RCC 7860 (cell line): Measurements from ENCODE around the gene PGAP6.
"Not testable (repeated sequence)": the region's sequence is repeated elsewhere in the genome, so short reads cannot be mapped to it uniquely, and the experiment has no call there.

Experiments
- DNase-seq: peaks from one replicate; pipeline ENCODE4 v3.0.0-alpha.2; 2015; ENCODE audit warnings: low spot score
- FAIRE-seq: peaks from 2 replicates; lab custom pipeline; 2012; peaks lifted over from hg19 to GRCh38; lab: Jason Lieb, UNC

Gene PGAP6

DNA sequence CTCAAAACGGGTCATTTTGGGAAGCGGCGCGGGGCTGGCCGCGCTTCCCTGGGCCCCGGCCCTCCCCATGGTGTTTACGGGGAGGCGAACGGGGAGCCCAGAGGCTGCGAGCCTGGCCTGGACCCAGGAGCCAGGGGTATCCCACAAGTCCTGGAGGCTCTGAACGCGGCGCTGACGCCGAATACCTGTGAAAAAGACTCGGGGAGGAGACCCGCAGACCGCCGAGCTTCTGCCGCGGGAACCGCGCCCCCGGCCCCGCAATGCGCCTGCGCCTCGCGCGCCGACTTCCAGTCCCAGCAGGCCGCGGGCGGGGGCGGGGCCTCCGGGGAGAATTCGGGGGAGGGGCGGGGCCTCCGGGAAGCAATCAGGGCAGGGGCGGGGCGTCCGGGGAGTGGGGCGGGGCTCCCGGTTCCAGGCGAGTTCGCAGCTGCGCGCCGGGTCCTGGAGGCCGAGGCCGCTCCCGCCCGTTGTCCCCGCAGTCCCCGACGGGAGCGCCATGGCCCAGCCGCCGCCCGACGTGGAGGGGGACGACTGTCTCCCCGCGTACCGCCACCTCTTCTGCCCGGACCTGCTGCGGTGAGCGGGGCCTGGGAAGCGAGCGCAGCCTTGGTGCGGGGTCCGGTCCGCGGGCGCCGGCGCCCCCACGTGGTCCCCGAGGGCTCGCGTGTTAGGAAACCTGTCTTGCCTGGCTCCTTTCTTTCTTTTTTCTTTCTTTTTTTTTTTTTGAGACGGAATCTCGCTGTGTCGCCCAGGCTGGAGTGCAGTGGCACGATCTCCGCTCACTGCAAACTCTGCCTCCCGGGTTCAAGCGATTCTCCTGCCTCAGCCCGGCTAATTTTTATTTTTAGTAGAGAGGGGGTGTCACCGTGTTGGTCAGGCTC, 19.9 kb upstream of the PGAP6 start, which contains the start of gene DECR2:
Gene DECR2, plus strand, starts transcription at position 418 of the 881 bp plus-strand sequence. Its CDS starts 79 bp downstream, at position 497.
- peak; percentile 63 for DNase-seq
- FAIRE-seq = no peak

DNA sequence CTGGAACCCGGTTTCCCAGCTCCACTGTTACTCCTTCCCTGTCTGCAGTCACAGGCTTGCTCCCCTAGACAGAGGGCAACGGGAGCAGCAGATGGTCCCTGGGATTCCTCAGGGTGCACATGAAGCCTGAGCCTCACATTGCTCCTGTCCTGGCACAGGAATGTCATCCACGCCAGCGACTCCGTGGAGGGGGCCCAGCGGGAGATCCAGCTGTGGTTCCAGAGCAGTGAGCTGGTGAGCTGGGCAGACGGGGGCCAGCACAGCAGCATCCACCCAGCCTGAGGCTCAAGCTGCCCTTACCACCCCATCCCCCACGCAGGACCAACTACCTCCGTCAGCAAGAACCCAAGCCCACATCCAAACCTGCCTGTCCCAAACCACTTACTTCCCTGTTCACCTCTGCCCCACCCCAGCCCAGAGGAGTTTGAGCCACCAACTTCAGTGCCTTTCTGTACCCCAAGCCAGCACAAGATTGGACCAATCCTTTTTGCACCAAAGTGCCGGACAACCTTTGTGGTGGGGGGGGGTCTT, 18.3 kb upstream of the PGAP6 start:
- DNase-seq (no peak), FAIRE-seq (no peak)

DNA sequence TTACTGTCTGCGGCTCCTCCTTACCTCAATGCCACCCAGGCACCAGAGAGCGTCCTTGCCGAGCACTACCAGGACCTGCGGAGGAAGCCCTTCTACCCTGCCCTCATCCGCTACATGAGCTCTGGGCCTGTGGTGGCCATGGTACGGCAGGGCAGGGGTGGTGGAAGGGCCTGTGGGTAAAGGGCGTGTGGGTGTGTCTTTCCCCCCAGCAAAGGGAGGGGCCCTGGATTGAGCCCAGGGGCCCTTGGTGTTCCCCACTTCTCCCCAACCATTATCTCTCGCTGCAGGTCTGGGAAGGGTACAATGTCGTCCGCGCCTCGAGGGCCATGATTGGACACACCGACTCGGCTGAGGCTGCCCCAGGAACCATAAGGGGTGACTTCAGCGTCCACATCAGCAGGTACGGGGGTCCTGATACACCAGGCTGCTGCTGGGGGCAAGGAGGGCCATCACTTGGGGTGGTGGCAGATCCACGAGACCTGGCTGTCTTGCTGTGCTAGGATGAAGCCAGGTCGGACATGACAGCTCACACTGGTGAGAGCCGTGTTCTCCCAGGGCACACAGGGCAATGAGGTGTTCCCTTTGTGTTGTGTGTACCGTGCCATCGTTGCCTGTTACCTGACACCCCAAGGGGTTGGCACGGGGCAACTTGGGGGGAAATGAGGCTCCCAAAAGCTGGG, 17.7 kb upstream of the PGAP6 start:
- FAIRE-seq (no peak), DNase-seq (no peak)

DNA sequence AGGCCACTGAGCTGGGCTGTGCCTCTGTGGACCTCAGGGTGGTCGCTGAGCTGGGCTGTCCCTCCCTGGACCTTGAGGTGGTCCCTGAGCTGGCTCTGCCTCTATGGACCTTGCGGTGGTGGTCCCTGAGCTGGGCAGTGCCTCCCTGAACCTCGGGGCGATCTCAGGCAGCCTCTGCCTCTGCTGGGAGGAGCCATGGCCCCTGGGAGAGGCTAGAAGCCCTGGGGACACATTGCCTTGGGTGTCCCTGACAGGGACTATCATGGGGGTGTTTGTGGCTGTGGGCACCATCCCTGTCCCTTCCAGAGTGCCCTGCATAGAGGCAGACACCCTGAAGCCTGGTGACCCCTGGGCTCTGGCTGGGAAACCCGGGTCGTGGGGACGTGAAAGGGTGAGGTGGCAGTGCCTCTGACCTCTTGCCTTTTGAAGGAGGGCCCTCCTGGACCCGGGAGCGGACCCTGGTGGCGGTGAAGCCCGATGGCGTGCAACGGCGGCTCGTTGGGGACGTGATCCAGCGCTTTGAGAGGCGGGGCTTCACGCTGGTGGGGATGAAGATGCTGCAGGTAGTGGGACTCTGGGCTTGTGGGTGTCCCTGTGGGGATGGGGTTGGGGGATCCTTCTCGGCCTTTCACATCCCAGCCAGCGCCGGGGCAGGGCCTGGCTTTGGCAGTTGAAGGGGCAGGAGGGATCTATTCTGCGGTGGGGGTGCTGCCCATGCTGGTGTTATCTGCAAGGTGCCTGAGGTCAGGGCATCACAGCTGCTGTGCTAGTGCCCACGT, 17.0 kb upstream of the PGAP6 start:
- no peak for DNase-seq
- no peak for FAIRE-seq

DNA sequence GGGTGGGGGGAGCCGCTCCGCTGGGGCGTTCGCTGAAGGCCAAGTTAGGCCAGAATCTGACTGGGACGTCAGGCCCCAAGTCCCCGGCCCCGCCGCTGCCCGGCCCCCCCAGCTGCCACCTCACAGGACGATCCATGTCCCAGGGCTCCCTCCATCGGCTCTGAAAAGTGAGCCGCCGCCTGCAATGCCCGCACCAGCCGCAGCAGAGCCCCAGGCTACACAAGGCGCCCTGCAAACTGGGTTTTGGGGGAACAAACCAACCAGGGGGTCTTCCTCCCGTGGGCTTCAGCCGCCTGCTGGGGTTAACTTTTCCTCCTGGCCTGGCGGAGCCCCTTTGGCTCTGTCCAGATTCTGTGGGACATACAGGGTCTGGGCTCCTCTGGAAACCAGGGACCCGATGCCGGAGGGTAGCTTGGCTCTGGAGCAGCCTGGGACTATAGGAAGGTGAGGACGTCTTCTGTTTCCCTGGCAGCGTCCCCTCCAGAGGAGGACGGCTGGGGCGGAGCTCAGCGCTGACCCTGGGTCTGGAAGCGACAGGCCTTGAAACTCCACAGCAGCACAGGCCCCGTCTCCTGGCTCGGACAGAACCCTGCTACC, 16.1 kb upstream of the PGAP6 start:
- FAIRE-seq = no peak
- DNase-seq = no peak

DNA sequence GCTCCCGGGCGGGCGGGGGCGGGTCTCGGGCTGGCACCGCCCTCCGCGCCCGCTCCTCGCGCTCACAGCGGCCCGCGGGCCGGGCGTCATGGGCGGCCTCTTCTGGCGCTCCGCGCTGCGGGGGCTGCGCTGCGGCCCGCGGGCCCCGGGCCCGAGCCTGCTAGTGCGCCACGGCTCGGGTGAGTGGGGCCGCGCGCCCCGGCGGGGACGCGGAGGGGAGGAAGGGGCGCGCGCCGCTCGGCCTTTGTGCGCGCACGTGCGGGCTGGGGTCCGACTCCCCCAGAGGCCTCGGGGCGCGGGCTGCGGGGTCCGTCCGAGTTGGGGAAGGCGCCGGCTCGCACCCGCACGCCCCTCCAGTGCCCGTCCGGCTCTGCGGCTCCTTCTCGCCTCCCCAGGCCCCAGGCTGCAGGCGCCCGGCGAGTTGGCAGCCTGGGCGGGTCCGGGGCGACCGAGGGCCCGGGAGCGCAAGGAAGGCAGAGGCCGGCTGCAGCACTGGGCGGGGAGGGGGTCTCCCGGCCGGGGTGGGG, 15.4 kb upstream of the PGAP6 start, which contains the start of gene NME4:
Gene NME4, plus strand, starts transcription at position 65 of the 527 bp plus-strand sequence. Its CDS starts 24 bp downstream, at position 89.
- FAIRE-seq (no peak), DNase-seq (no peak)

DNA sequence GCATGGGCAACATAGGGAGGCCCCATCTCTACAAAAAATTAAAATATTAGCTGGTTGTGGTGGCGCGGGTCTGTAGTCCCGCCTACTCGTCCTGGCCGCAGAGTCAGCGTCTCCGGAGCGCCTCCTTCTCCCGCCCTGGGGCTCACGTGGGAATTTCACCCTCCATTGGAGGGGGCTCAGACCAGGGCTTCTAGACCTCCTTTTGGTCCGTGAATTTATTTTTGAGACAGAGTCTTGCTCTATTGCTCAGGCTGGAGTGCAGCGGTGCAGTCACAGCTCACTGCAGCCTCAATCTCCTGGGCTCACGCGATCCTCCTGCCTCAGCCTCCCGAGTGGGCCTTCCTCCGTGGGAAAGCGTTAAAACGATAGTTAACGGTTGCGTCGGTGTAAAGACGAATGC, 14.8 kb upstream of the PGAP6 start:
- DNase-seq (no peak), FAIRE-seq (no peak)

DNA sequence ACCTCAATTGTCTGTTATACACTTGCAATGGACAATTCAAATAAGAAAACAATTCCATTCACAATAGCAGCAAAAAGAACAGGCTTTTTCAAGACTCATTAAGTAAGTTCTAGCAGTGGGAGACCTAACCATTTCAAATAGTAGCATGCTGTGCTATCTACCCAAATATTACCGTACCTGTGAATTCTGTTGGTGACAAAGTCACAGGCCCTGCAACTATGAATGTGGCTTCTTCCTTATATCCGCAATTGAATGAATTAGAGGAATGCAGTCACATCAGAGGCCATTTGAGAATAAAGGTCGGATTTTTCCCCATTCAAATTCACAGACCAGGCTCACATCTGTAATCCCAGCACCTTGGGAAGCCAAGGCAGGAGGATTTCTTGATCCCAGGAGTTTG, 14.4 kb upstream of the PGAP6 start:
- DNase-seq = no peak
- no peak for FAIRE-seq

DNA sequence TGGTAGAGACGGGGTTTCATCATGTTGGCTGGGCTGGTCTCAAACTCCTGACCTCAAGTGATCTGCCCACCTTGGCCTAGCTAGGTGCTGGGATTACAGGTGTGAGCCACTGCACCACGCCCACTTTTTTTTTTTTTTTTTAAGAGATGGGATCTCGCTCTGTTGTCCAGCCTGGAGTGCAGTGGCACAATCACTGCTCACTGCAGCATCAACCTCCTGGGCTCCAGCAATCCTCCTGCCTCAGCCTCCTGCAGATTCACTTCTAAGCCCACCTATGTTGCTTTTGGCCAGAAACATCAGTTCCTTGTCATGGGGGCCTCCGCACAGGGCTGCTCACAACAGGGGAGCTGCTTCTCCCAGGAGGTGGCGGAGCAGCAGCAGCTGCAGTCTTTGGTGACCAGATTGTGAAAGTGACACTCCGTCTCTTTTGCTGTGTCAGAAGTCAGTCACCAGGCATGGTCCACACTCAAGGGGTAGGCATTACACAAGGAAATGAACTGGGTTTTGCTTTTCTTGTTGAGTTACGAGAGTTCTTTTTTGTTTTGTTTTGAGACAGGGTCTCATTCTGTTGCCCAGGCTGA, 10.8 kb upstream of the PGAP6 start:
- no peak for FAIRE-seq
- DNase-seq = no peak

DNA sequence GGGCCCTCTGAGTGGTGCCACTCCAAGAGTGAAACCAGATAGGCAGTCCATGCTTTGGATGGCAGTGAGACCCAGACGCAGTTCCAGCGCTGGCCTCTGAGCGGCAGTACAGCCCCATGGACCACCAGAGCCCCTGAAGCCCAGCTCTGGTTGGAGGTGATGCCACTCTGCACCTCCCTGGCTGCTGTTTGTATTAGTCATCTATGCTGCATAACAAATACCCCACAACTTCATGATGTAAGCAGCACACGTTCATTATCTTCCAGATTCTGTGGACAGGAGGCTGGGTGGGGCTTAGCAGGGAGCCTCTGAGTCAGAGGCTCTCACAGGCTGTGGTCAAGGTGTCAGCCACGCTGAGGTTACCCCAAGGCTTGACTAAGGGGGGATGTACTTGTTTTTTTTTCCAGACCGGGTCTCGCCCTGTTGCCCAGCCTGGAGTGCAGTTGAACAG, 10.1 kb upstream of the PGAP6 start:
- peak; percentile 40 for FAIRE-seq
- DNase-seq = peak; percentile 95

DNA sequence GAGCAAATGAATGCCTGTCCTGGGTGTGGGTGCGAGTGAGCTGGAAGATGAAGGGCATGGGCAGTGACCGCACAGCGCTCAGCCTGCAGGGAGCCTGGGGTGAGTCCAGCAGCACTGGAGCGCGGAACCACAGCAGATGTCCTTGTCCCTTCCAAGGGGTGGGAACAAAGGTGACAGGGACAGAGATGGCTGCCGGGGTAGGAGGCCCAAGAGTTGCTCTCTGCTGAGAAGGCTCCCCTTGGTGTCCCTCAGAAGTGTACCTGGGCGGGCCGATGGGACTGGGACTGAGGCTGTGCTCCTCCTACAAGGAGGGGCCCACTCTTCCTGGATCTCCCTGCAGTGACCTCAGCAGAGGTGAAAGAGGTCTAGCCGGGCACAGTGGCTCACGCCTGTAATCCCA, 7.6 kb upstream of the PGAP6 start:
- FAIRE-seq (no peak), DNase-seq (peak; percentile 25)

DNA sequence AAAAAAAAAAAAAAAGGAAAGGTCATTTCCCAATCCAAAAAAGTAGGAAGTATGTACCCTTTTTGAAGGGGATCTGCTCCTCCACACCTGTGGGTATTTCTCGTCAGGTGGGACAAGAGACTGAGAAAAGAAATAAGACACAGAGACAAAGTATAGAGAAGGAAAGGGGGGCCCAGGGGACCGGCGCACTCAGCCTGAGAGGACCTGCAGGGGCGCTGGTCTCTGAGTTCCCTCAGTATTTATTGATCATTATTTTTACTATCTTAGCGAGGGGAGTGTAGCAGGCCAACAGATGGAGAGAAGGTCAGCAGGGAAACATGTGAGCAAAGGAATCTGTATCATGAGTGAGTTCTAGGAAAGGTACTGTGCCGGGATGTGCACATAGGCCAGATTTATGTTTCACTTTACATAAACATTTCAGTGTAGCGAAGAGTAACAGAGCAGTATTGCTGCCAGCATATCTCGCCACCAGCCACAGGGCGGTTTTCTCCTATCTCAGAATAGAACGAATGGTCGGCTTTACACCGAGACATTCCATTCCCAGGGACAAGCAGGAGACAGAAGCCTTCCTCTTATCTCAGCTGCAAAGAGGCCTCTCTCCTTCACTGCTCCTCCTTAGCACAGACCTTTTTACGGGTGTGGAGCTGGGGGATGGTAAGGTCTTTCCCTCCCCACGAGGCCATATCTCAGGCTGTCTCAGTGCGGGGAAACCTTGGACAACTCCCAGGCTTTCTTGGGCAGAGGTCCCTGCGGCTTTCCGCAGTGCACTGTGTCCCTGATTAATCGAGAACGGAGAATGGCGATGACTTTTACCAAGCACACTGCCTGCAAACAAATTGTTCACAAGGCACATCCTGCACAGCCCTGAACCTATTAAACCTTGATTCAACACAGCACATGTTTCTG, 6.2 kb upstream of the PGAP6 start:
- not testable (repeated sequence) for FAIRE-seq

DNA sequence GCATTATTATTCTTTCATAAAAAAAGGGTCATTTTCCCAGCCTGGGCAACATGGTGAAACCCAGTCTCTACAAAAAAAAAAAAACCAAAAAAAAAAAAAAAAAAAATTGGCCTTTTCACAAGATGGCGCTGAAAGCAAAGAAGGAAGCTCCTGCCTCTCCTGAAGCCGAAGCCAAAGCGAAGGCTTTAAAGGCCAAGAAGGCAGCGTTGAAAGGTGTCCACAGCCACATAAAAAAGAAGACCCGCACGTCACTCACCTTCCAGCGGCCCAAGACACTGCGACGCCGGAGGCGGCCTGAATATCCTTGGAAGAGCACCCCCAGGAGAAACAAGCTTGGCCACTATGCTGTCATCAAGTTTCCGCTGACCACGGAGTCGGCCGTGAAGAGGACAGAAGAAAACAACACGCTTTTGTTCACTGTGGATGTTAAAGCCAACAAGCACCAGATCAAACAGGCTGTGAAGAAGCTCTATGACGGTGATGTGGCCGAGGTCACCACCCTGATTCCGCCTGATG, 4.9 kb upstream of the PGAP6 start:
- no peak for DNase-seq
- FAIRE-seq = no peak

More for the DNA sequence above, 6.2 kb upstream of the PGAP6 start:
- DNase-seq = not testable (repeated sequence)

DNA sequence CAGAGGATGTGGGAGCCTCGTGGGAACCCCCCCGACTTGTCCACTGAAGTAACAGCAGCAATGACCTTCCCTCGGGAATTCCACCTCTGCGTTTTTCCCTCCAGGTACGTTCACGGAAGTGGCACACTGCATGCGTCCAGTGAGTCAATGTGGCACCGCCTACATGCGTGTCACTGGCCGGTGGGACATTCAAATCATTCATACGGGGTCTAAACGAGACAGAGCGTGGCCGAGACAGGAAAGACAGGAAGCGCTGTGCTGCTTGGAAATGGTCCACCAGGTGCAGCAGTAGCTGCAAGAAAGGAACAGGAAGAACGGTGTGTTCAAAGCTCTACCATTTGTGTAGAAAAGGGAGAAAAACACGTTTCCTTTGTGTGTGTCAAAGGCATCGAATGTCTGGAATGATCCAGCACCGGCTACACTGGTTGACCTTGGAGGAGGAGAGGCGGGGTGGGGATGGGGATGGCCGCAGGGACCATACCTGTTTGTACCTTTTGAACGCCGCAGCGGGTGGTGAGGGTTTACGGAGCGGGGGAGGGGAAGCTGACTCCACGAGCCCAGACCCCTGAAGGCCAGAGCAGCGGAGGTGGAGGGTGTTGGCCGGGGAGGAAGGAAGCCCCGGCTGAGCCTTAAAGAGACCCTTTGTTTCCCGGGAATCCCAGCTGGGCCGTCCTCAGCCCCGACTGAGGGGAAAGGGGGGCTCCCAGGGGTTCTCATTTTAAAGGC, 1.7 kb upstream of the PGAP6 start:
- FAIRE-seq = no peak

DNA sequence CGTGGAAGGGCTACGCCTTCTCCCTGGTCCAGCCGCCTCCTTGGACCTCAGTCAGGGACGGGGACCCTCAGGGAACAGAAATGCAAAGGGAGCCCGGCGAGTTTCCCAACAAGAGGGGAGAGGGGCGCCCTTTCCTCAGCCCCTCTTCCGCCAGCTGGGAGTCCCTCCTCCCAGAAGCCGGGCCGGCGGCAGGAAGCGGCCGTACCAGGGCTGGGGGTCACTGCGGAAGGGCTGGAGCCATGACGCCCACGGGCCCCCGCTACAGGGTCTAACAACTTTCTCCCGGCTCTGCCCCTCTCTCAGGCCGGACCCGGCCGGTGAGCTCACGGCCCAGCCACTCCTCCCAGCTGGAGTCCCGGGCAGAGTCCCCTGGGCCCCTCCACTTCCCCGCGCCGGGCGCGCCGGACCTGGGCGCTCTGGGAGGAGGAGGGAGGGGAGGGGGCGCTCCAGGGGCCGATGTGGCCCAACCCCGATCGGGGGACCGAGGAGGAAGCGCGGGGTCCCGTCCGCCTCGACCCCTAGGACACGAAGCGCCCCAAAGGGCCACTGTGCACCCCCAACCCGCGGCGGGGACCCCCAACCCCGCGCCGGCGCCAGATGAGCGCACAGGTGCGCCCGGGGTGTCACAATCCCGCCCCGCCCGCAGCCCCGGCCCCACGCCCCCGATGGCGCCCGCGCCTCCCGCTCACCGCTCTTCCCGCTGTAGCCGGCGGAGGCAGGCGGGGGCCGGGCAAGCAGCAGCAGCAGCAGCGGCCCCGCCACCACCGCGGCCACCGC, 578 bp downstream of the PGAP6 start:
- no peak for DNase-seq
- FAIRE-seq = no peak

More for the DNA sequence above, 1.7 kb upstream of the PGAP6 start:
- no peak for DNase-seq

DNA sequence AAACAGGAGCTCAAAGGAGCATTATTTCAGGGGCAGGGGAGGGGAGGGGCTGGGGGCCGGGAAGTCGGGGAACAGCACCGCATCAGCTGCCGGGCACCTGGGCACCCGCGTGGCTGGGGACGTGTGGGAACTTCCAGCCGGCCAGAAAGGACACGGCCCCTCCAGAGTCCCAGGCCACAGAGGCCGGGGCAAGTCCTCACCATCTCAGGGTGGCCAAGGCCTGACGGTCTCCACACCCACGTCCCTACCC, 1.1 kb downstream of the PGAP6 start:
- no peak for DNase-seq
- no peak for FAIRE-seq

DNA sequence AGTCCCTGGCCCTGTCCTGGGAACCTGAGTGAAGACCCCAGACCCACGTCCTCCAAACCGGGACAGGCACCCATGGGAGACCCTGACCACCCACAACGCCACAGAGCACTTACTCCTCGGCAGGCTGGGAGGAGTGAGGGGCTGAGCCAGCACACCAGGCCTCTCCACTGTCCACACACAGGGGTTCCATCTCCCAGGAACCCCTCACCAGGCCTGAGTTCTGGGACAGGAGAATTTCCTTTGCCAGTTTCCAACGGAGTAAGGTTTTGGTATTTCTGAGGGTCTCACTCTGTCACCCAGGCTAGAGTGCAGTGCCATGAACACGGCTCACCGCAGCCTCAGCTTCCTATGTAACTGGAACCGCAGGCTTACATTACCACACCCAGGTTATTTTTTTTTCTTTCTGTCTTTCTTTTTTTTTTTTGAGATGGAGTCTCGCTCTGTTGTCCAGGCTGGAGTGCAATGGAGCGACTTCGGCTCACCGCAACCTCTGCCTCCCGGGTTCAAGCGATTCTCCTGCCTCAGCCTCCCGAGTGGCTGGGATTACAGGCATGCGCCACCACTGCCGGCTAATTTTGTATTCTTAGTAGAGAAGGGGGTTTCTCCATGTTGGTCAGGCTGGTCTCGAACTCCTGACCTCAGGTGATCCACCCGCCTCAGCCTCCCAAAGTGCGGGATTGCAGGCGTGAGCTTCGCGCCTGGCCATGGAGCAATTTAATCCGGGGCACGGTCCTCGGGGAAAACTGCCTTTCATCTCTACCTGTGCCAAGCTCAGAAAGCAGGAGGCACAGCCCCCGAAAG, 1.6 kb downstream of the PGAP6 start:
- DNase-seq (no peak), FAIRE-seq (no peak)
